Breast epithelium (tissue), 4 donors: ENCODE data around the gene MMP25. TPM values are rescaled to one million over a fixed set of nuclear protein-coding genes. Genes with fewer than 3 reads are reported as not detected.

ENCODE experiments used
- DNase-seq, 2 donors: peaks; one replicate each; pipeline ENCODE4 v3.0.0-alpha.2; 2019; ENCODE audit warnings: low spot score in 2 of 2
- H3K27ac ChIP-seq, 2 donors: fragments of 200-600 bp; sonication (generic) in 1 of 2; one replicate each; pipeline ENCODE4 v1.5.1; 2016 to 2019; ENCODE audit warnings: mild to moderate bottlenecking in 1 of 2
- H3K27me3 ChIP-seq, 2 donors: fragments of 200-600 bp; sonication (generic) in 1 of 2; one replicate each; pipeline versions ENCODE4 v1.5.1 to v1.6.0; 2017 to 2019; ENCODE audit warnings: control low read depth in 1 of 2, mild to moderate bottlenecking in 1 of 2
- H3K36me3 ChIP-seq: fragments of 200-600 bp; one replicate; pipeline ENCODE4 v1.5.1; 2019
- H3K4me1 ChIP-seq, 2 donors: fragments of 200-600 bp; sonication (generic); one replicate each; pipeline ENCODE4 v1.5.1; 2016 to 2019; ENCODE audit warnings: control low read depth in 1 of 2
- H3K4me3 ChIP-seq, 3 donors: fragments of 200-600 bp; sonication (generic); 1 replicate in 2 of 3; 2 replicates in 1 of 3; pipeline ENCODE4 v1.5.1; 2016 to 2019; ENCODE audit warnings: mild to moderate bottlenecking in 3 of 3, moderate library complexity in 2 of 3
- H3K9me3 ChIP-seq, 2 donors: fragments of 200-600 bp; sonication (generic) in 1 of 2; one replicate each; pipeline ENCODE4 v1.5.1; 2016 to 2019; ENCODE audit warnings: control low read depth in 1 of 2
- POLR2A ChIP-seq: fragments of 450-650 bp; IDR thresholded peaks from one replicate; pipeline ENCODE4 v1.6.1; 2016; ENCODE audit warnings: antibody characterized with exemption, mild to moderate bottlenecking, moderate library complexity
- POLR2AphosphoS5 ChIP-seq, 3 donors: sonication (generic); formaldehyde crosslinking; IDR thresholded peaks; one replicate each; pipeline ENCODE4 v1.6.1; 2017; ENCODE audit warnings: antibody characterized with exemption in 3 of 3
- intact Hi-C: fragments of 100-400 bp; cut with DNase I; formaldehyde crosslinking; loops from one replicate; pipeline ENCODE4 v1.15.1; 2023; ENCODE audit warnings: low total_unique reads
- total RNA-seq, 3 donors: library from RNA; depleted of rRNA; stranded (reverse); fragments of >200 nt; gene quantifications; one replicate each; pipeline ENCODE4 v1.1.0, GENCODE V29; 2016
- TF ChIP-seq, protein P1 (sequence below), 3 donors: fragments of 450-650 bp; IDR thresholded peaks; one replicate each; pipeline ENCODE4 v1.5.1; 2016 to 2017; ENCODE audit warnings: antibody characterized with exemption in 3 of 3, mild to moderate bottlenecking in 3 of 3, moderate library complexity in 3 of 3

MMP25 gene
- total RNA-seq, 3 donors from 2014 or later, result 0.59 to 1.1 (median 0.98) TPM

DNA sequence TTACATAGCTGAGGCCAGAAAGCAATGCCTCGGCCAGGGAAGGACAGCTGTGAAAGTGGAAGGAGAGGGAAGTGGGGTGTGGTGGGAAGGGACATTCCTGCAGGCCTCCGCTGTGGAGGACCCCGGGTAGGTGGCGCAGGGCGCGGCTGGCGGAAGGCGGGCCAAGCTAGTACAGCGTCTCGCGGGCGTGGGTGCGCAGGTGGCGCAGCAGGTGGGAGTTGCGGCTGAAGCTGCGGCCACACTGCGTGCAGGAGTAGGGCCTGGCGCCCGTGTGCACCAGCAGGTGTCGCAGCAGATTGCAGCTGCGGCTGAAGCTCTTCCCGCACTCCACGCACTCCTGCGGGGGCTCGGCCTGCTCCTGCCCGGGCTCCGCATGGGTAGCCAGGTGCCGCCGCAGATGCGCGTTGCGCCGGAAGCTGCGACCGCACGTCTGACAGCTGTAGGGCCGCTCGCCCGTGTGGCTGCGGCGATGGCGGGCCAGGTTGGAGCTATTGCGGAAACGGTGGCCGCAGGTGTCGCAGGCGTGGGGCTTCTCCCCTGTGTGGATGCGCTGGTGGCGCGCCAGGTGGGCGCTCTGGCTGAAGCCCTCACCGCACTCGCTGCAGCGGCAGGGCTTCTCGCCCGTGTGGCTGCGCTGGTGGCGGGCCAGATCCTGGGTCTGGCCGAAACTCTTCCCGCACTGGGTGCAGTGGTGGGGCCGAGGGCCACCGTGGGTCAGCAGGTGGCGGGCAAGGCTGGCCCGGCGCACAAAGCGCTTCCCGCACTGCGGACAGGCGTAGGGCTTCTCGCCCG lies 42.8 kb downstream of the MMP25 start:
- Histone ChIP-seq H3K27ac (no peak overlapping the region), H3K27me3 (peaks cover 0 to 13% of the 10 kb centered on the region in 2 donors), H3K9me3 (no peaks in the 10 kb centered on the region), H3K4me3 (no peak overlapping the region), H3K4me1 (no peaks in the 10 kb centered on the region), H3K36me3 (no peaks in the 10 kb centered on the region)
- intact Hi-C loops, result no loop called here
- TF ChIP-seq POLR2A (no peak), POLR2AphosphoS5 (IDR thresholded peaks at IDR 0.05) (no peak)
- TF ChIP-seq, protein P1, sequence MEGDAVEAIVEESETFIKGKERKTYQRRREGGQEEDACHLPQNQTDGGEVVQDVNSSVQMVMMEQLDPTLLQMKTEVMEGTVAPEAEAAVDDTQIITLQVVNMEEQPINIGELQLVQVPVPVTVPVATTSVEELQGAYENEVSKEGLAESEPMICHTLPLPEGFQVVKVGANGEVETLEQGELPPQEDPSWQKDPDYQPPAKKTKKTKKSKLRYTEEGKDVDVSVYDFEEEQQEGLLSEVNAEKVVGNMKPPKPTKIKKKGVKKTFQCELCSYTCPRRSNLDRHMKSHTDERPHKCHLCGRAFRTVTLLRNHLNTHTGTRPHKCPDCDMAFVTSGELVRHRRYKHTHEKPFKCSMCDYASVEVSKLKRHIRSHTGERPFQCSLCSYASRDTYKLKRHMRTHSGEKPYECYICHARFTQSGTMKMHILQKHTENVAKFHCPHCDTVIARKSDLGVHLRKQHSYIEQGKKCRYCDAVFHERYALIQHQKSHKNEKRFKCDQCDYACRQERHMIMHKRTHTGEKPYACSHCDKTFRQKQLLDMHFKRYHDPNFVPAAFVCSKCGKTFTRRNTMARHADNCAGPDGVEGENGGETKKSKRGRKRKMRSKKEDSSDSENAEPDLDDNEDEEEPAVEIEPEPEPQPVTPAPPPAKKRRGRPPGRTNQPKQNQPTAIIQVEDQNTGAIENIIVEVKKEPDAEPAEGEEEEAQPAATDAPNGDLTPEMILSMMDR (IDR thresholded peaks at IDR 0.05), result no peak
- no peak for DNase-seq

DNA sequence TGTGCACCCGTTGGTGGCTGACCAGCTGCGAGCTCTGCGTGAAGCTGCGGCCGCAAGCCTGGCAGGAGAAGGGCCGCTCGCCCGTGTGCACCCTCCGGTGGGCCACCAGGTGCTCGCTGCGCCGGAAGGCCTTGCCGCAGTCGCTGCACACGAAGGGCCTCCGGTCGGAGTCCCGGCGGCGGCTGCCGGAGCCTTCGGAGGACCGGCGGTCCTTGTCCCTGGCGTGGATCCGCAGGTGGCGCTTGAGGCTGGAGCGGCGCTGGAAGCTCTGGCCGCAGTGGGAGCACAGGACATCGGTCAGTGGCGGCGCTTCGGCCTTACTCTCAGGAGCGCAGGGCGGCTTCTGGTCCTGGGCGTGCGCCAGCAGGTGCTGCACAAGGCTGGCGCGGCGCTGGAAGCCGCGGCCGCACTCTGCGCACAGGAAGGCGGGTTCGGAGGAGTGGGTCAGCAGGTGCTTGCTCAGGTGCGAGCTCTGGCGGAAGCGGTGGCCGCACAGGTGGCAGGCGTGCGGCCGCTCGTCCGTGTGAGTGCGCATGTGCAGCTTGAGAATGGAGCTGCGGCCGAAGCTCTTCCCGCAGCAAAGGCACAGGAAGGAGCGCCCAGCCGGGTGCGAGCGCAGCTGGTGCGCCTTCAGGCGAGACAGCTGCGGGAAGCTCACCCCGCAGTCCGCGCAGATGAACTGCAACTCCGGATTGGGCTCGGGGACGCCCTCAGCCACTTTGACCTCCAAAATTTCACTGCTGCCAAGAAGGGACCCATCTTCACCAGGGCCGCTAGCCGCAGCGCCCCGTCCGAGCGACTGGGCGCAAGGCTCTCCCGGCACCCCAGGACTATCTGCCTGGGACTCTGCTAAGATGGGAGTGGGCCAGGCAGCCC lies 43.6 kb downstream of the MMP25 start:
- Histone ChIP-seq H3K9me3 (no peaks in the 10 kb centered on the region), H3K4me3 (no peak overlapping the region), H3K36me3 (no peaks in the 10 kb centered on the region), H3K27me3 (peaks cover 0 to 13% of the 10 kb centered on the region in 2 donors), H3K27ac (no peak overlapping the region), H3K4me1 (no peaks in the 10 kb centered on the region)
- no peak for DNase-seq
- intact Hi-C loops, result no loop called here
- TF ChIP-seq, protein P1 (IDR thresholded peaks at IDR 0.05), result no peak
- TF ChIP-seq POLR2A (no peak), POLR2AphosphoS5 (IDR thresholded peaks at IDR 0.05) (no peak)

DNA sequence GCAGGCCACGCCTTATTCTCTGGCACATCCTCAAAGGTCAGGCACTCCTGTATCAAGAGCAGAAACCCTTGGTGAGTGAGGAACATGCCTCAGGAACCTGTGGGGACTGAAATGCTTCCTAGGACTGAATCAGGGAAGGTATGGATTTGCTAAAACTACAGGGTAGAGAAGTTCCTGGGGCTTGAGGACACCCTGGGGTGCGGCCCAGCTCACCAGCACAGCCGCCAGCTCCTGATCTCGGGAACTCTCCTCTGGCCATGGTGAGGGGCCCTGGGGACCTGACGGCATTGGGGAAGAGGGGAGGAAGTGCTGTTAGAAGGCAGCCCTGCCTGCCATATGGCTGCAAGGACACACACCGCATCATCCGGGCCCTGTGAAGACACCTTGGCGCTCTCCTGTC lies 45.2 kb downstream of the MMP25 start:
- no peak for DNase-seq
- no peak overlapping the region for H3K4me3 ChIP-seq
- H3K4me1 ChIP-seq, result no peaks in the 10 kb centered on the region
- no peaks in the 10 kb centered on the region for H3K9me3 ChIP-seq
- no peak for TF ChIP-seq POLR2AphosphoS5 (IDR thresholded peaks at IDR 0.05)
- no peak for TF ChIP-seq POLR2A
- TF ChIP-seq, protein P1 (IDR thresholded peaks at IDR 0.05), result no peak
- intact Hi-C loops, result no loop called here
- H3K36me3 ChIP-seq, result no peaks in the 10 kb centered on the region
- peaks cover 0 to 13% of the 10 kb centered on the region in 2 donors for H3K27me3 ChIP-seq
- H3K27ac ChIP-seq, result no peak overlapping the region

DNA sequence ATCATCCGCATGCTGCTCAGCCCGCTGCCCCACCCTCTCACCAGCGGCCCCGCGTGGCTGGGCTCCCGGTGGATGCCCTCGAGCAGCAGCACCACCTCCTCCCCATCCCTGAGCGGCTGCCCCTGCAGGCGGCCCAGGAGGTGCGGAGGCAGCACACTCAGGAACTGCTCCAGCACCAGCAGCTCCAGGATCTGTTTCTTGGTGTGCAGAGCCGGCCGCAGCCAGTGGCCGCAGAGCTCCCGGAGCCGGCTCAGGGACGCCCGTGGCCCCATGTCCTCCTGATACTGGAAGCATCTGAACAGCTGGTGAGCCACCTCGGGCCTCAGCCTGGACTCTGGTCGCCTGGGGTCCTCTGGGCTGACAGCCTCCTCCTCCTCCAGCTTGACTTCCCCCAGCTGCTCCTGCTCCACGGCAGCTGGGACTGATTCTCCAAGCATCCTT lies 46.2 kb downstream of the MMP25 start:
- no peak for TF ChIP-seq POLR2AphosphoS5 (IDR thresholded peaks at IDR 0.05)
- no peak for TF ChIP-seq POLR2A
- TF ChIP-seq, protein P1 (IDR thresholded peaks at IDR 0.05), result no peak
- H3K4me3 ChIP-seq, result no peak overlapping the region
- no peak overlapping the region for H3K27ac ChIP-seq
- H3K4me1 ChIP-seq, result no peaks in the 10 kb centered on the region
- DNase-seq, result no peak
- intact Hi-C loops, result no loop called here
- H3K36me3 ChIP-seq, result no peaks in the 10 kb centered on the region
- no peaks in the 10 kb centered on the region for H3K9me3 ChIP-seq
- peaks cover 0 to 13% of the 10 kb centered on the region in 2 donors for H3K27me3 ChIP-seq
